ENCODE data around the gene USP1. TPM values are rescaled to one million over a fixed set of nuclear protein-coding genes. Genes with fewer than 3 reads are reported as not detected.

The USP1 gene
- total RNA-seq, 1 donor from 2014 or later = 24.0 TPM

- Histone ChIP-seq H3K27me3 (ENCODE audit: control insufficient read depth in 3 of 3, insufficient read depth in 3 of 3, low read length in 3 of 3) (no peaks in the 10 kb centered on the region), H3K9ac (ENCODE audit: low read depth in 1 of 3, low read length in 3 of 3) (no peak overlapping the region), H3K9me3 (ENCODE audit: control insufficient read depth in 3 of 3, low read length in 3 of 3) (no peaks in the 10 kb centered on the region), H3K4me1 (ENCODE audit: control insufficient read depth in 3 of 3, insufficient read depth in 3 of 3, low read length in 3 of 3) (no peaks in the 10 kb centered on the region), H3K36me3 (ENCODE audit: control insufficient read depth in 3 of 3, insufficient read depth in 3 of 3, low read length in 3 of 3) (peaks cover 0 to 14% (median 13%) of the 10 kb centered on the region in 3 donors), H3K27ac (ENCODE audit: low read depth, low read length) (no peak overlapping the region), H3K4me3 (ENCODE audit: low read length in 3 of 3) (no peak overlapping the region)
Observed at GRCh38 chr1:62476525-62477219, 39.8 kb downstream of the USP1 start.

DNA sequence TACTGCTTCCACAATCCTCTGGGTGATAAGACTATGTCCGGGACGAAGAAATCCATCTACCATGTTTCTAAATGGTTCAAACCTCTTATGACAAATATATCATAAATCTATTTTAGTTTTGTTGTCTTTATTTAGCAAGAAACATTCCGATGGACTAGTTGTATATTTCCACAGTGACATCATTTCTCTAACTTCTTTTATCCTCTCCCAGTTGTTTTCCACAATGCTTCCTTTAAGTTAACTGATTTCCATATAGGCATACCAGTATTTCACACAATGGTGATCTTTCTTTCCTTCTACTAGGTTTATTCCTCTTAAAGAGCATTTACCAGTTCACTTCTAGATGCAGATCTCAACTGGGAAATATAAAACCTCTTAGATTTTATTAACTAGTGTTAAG, 44.8 kb downstream of the USP1 start:
- H3K27me3 ChIP-seq (ENCODE audit: control insufficient read depth in 3 of 3, insufficient read depth in 3 of 3, low read length in 3 of 3) = no peaks in the 10 kb centered on the region
- no peak overlapping the region for H3K27ac ChIP-seq (ENCODE audit: low read depth, low read length)
- no peaks in the 10 kb centered on the region for H3K4me1 ChIP-seq (ENCODE audit: control insufficient read depth in 3 of 3, insufficient read depth in 3 of 3, low read length in 3 of 3)
- peaks cover 0 to 8% (median 2%) of the 10 kb centered on the region in 3 donors for H3K36me3 ChIP-seq (ENCODE audit: control insufficient read depth in 3 of 3, insufficient read depth in 3 of 3, low read length in 3 of 3)
- H3K9ac ChIP-seq (ENCODE audit: low read depth in 1 of 3, low read length in 3 of 3) = no peak overlapping the region
- H3K9me3 ChIP-seq (ENCODE audit: control insufficient read depth in 3 of 3, low read length in 3 of 3) = no peaks in the 10 kb centered on the region
- no peak overlapping the region for H3K4me3 ChIP-seq (ENCODE audit: low read length in 3 of 3)

GRCh38 chr1:62484824-62485468, 48.1 kb downstream of the USP1 start:
- no peaks in the 10 kb centered on the region for H3K27me3 ChIP-seq (ENCODE audit: control insufficient read depth in 3 of 3, insufficient read depth in 3 of 3, low read length in 3 of 3)
- no peak overlapping the region for H3K4me3 ChIP-seq (ENCODE audit: low read length in 3 of 3)
- H3K4me1 ChIP-seq (ENCODE audit: control insufficient read depth in 3 of 3, insufficient read depth in 3 of 3, low read length in 3 of 3) = no peaks in the 10 kb centered on the region
- no peak overlapping the region for H3K9ac ChIP-seq (ENCODE audit: low read depth in 1 of 3, low read length in 3 of 3)
- H3K36me3 ChIP-seq (ENCODE audit: control insufficient read depth in 3 of 3, insufficient read depth in 3 of 3, low read length in 3 of 3) = peaks cover 0 to 8% (median 2%) of the 10 kb centered on the region in 3 donors
- H3K9me3 ChIP-seq (ENCODE audit: control insufficient read depth in 3 of 3, low read length in 3 of 3) = no peaks in the 10 kb centered on the region
- H3K27ac ChIP-seq (ENCODE audit: low read depth, low read length) = no peak overlapping the region

- H3K9me3 ChIP-seq (ENCODE audit: control insufficient read depth in 3 of 3, low read length in 3 of 3) = no peaks in the 10 kb centered on the region
- H3K27ac ChIP-seq (ENCODE audit: low read depth, low read length) = no peak overlapping the region
- H3K36me3 ChIP-seq (ENCODE audit: control insufficient read depth in 3 of 3, insufficient read depth in 3 of 3, low read length in 3 of 3) = peaks cover 0 to 10% (median 0%) of the 10 kb centered on the region in 3 donors
- H3K4me1 ChIP-seq (ENCODE audit: control insufficient read depth in 3 of 3, insufficient read depth in 3 of 3, low read length in 3 of 3) = no peaks in the 10 kb centered on the region
- no peak overlapping the region for H3K4me3 ChIP-seq (ENCODE audit: low read length in 3 of 3)
- no peaks in the 10 kb centered on the region for H3K27me3 ChIP-seq (ENCODE audit: control insufficient read depth in 3 of 3, insufficient read depth in 3 of 3, low read length in 3 of 3)
- no peak overlapping the region for H3K9ac ChIP-seq (ENCODE audit: low read depth in 1 of 3, low read length in 3 of 3)
Observed at GRCh38 chr1:62487956-62488355, 51.1 kb downstream of the USP1 start.

GRCh38 chr1:62492521-62492920, 55.7 kb downstream of the USP1 start:
- H3K36me3 ChIP-seq (ENCODE audit: control insufficient read depth in 3 of 3, insufficient read depth in 3 of 3, low read length in 3 of 3) = peaks cover 0 to 18% (median 0%) of the 10 kb centered on the region in 3 donors
- no peaks in the 10 kb centered on the region for H3K4me1 ChIP-seq (ENCODE audit: control insufficient read depth in 3 of 3, insufficient read depth in 3 of 3, low read length in 3 of 3)
- H3K9ac ChIP-seq (ENCODE audit: low read depth in 1 of 3, low read length in 3 of 3) = no peak overlapping the region
- no peaks in the 10 kb centered on the region for H3K27me3 ChIP-seq (ENCODE audit: control insufficient read depth in 3 of 3, insufficient read depth in 3 of 3, low read length in 3 of 3)
- no peak overlapping the region for H3K4me3 ChIP-seq (ENCODE audit: low read length in 3 of 3)
- H3K27ac ChIP-seq (ENCODE audit: low read depth, low read length) = no peak overlapping the region
- H3K9me3 ChIP-seq (ENCODE audit: control insufficient read depth in 3 of 3, low read length in 3 of 3) = no peaks in the 10 kb centered on the region

DNA sequence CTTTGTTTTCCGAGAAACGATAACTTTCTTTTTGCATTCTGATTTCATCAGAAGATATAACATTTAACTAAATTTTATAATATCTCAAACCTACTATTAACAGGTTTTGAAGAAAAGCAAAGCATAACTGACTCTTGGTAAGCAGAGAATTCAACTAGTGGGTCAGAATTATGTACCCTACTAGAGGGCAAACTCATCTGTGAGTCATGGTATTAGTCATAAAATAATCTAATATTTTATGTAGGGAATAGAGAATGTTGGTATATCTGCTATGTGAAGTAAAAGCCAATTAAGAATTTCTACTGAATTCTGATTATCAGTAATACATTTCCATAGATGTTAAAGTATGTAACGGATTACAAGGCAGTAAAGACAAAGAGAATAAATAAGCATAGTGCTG, 56.8 kb downstream of the USP1 start:
- Histone ChIP-seq H3K27ac (ENCODE audit: low read depth, low read length) (no peak overlapping the region), H3K9ac (ENCODE audit: low read depth in 1 of 3, low read length in 3 of 3) (no peak overlapping the region), H3K4me3 (ENCODE audit: low read length in 3 of 3) (no peak overlapping the region), H3K9me3 (ENCODE audit: control insufficient read depth in 3 of 3, low read length in 3 of 3) (no peaks in the 10 kb centered on the region), H3K27me3 (ENCODE audit: control insufficient read depth in 3 of 3, insufficient read depth in 3 of 3, low read length in 3 of 3) (no peaks in the 10 kb centered on the region), H3K4me1 (ENCODE audit: control insufficient read depth in 3 of 3, insufficient read depth in 3 of 3, low read length in 3 of 3) (no peaks in the 10 kb centered on the region), H3K36me3 (ENCODE audit: control insufficient read depth in 3 of 3, insufficient read depth in 3 of 3, low read length in 3 of 3) (peaks cover 0 to 18% (median 0%) of the 10 kb centered on the region in 3 donors)

- Histone ChIP-seq H3K9me3 (ENCODE audit: control insufficient read depth in 3 of 3, low read length in 3 of 3) (no peaks in the 10 kb centered on the region), H3K27me3 (ENCODE audit: control insufficient read depth in 3 of 3, insufficient read depth in 3 of 3, low read length in 3 of 3) (no peaks in the 10 kb centered on the region), H3K4me3 (ENCODE audit: low read length in 3 of 3) (no peak overlapping the region), H3K27ac (ENCODE audit: low read depth, low read length) (no peak overlapping the region), H3K36me3 (ENCODE audit: control insufficient read depth in 3 of 3, insufficient read depth in 3 of 3, low read length in 3 of 3) (peaks cover 0 to 18% (median 0%) of the 10 kb centered on the region in 3 donors), H3K4me1 (ENCODE audit: control insufficient read depth in 3 of 3, insufficient read depth in 3 of 3, low read length in 3 of 3) (no peaks in the 10 kb centered on the region), H3K9ac (ENCODE audit: low read depth in 1 of 3, low read length in 3 of 3) (no peak overlapping the region)
Observed at GRCh38 chr1:62494137-62494536, 57.3 kb downstream of the USP1 start.

- no peaks in the 10 kb centered on the region for H3K27me3 ChIP-seq (ENCODE audit: control insufficient read depth in 3 of 3, insufficient read depth in 3 of 3, low read length in 3 of 3)
- no peaks in the 10 kb centered on the region for H3K9me3 ChIP-seq (ENCODE audit: control insufficient read depth in 3 of 3, low read length in 3 of 3)
- H3K4me1 ChIP-seq (ENCODE audit: control insufficient read depth in 3 of 3, insufficient read depth in 3 of 3, low read length in 3 of 3) = no peaks in the 10 kb centered on the region
- H3K9ac ChIP-seq (ENCODE audit: low read depth in 1 of 3, low read length in 3 of 3) = no peak overlapping the region
- no peak overlapping the region for H3K4me3 ChIP-seq (ENCODE audit: low read length in 3 of 3)
- H3K36me3 ChIP-seq (ENCODE audit: control insufficient read depth in 3 of 3, insufficient read depth in 3 of 3, low read length in 3 of 3) = peaks cover 0 to 3% (median 0%) of the 10 kb centered on the region in 3 donors
- no peak overlapping the region for H3K27ac ChIP-seq (ENCODE audit: low read depth, low read length)
Observed at GRCh38 chr1:62500210-62500609, 63.4 kb downstream of the USP1 start.

Other genes starting within 250 kb of the USP1 start
- not detected for gene L1TD1, start 242.2 kb upstream of the USP1 start, total RNA-seq
- gene KANK4, start 117.6 kb upstream of the USP1 start, total RNA-seq = 8.4 TPM
- gene ANGPTL3, start 160.5 kb downstream of the USP1 start, total RNA-seq = not detected